HepG2 (cell line): ENCODE measurements around the gene FUT6. TPM values are rescaled to one million over a fixed set of nuclear protein-coding genes. Genes with fewer than 3 reads are reported as not detected.

ENCODE experiments used
- GLI4 ChIP-seq: sonication (generic); formaldehyde crosslinking; IDR thresholded peaks from 2 replicates; pipeline ENCODE4 v1.5.1; 2020; ENCODE audit warnings: missing genetic modification reagents, mild to moderate bottlenecking, moderate library complexity, borderline replicate concordance
- PPARG ChIP-seq: conservative IDR thresholded peaks from 2 replicates; pipeline ENCODE4 v1.6.1; 2016; ENCODE audit warnings: missing biosample characterization, missing genetic modification reagents
- SALL2 ChIP-seq: sonication (generic); formaldehyde crosslinking; IDR thresholded peaks from 2 replicates; pipeline ENCODE4 v1.8.1; 2023; ENCODE audit warnings: mild to moderate bottlenecking, missing genetic modification reagents, inconsistent platforms
- TCF7 ChIP-seq: sonication (generic); IDR thresholded peaks from 2 replicates; pipeline ENCODE4 v1.6.1; 2016; ENCODE audit warnings: antibody characterized with exemption, low read depth
- ZNF547 ChIP-seq: sonication (generic); formaldehyde crosslinking; IDR thresholded peaks from 2 replicates; pipeline ENCODE4 v1.5.1; 2020; ENCODE audit warnings: mild to moderate bottlenecking, missing genetic modification reagents
- ZNF557 ChIP-seq: sonication (generic); formaldehyde crosslinking; IDR thresholded peaks from 2 replicates; pipeline ENCODE4 v1.4.0; 2020; ENCODE audit warnings: missing genetic modification reagents
- ZNF577 ChIP-seq: sonication (generic); formaldehyde crosslinking; IDR thresholded peaks from 2 replicates; pipeline ENCODE4 v1.4.0; 2020; ENCODE audit warnings: mild to moderate bottlenecking, low read depth, missing genetic modification reagents, borderline replicate concordance
- ZNF709 ChIP-seq: sonication (generic); formaldehyde crosslinking; IDR thresholded peaks from 2 replicates; pipeline ENCODE4 v1.5.0; 2020; ENCODE audit warnings: mild to moderate bottlenecking, missing genetic modification reagents
- polyA plus RNA-seq, 8 experiments: library from polyadenylated mRNA; depleted of rRNA in 3 of 8; stranded (reverse) in 7 of 8; unstranded in 1 of 8; fragments of >200 nt; fragmentation: Illumina TruSeq in 4 of 8; extraction: Trizol in 4 of 8; gene quantifications; 2 replicates each; pipeline versions ENCODE4 v1.2.1 to v1.2.3, GENCODE V29; 2011 to 2016; ENCODE audit warnings: low read depth in 4 of 8, missing spikeins in 1 of 8, mixed read lengths in 1 of 8; ENCODE audit not compliant: insufficient read depth in 1 of 8
- total RNA-seq, 5 experiments: library from RNA; depleted of rRNA; stranded (reverse); fragments of >200 nt; fragmentation: Illumina TruSeq; extraction: Trizol; gene quantifications; 2 replicates each; pipeline ENCODE4 v1.2.3, GENCODE V29; 2016; ENCODE audit warnings: low read depth in 1 of 5
- TF ChIP-seq, protein P1 (sequence below): sonication (generic); formaldehyde crosslinking; IDR thresholded peaks from 2 replicates; pipeline ENCODE4 v1.5.0; 2020; ENCODE audit warnings: mild to moderate bottlenecking, missing genetic modification reagents, borderline replicate concordance
- TF ChIP-seq, protein P2 (sequence below): sonication (generic); formaldehyde crosslinking; IDR thresholded peaks from 2 replicates; pipeline ENCODE4 v1.4.0; 2020; ENCODE audit warnings: missing genetic modification reagents
- TF ChIP-seq, protein P3 (sequence below): sonication (generic); formaldehyde crosslinking; IDR thresholded peaks from 2 replicates; pipeline ENCODE4 v1.8.1; 2023; ENCODE audit warnings: mild to moderate bottlenecking, missing genetic modification reagents
- TF ChIP-seq, protein P4 (sequence below): sonication (generic); formaldehyde crosslinking; conservative IDR thresholded peaks from 2 replicates; pipeline ENCODE4 v1.5.0; 2020; ENCODE audit warnings: missing genetic modification reagents
- TF ChIP-seq, protein P5 (sequence below): IDR thresholded peaks from 2 replicates; pipeline ENCODE4 v1.6.1; 2016; ENCODE audit warnings: low read depth, borderline replicate concordance
- TF ChIP-seq, protein P6 (sequence below): sonication (generic); formaldehyde crosslinking; IDR thresholded peaks from 2 replicates; pipeline ENCODE4 v1.8.0; 2022; ENCODE audit warnings: missing genetic modification reagents, low read depth, mild to moderate bottlenecking, borderline replicate concordance

The FUT6 gene
- total and polyA plus RNA-seq, 2 of the 13 experiments (the other 11 are each of a cell fraction or from before 2014, with no cell fraction given): 8.2 to 27.7 TPM

DNA sequence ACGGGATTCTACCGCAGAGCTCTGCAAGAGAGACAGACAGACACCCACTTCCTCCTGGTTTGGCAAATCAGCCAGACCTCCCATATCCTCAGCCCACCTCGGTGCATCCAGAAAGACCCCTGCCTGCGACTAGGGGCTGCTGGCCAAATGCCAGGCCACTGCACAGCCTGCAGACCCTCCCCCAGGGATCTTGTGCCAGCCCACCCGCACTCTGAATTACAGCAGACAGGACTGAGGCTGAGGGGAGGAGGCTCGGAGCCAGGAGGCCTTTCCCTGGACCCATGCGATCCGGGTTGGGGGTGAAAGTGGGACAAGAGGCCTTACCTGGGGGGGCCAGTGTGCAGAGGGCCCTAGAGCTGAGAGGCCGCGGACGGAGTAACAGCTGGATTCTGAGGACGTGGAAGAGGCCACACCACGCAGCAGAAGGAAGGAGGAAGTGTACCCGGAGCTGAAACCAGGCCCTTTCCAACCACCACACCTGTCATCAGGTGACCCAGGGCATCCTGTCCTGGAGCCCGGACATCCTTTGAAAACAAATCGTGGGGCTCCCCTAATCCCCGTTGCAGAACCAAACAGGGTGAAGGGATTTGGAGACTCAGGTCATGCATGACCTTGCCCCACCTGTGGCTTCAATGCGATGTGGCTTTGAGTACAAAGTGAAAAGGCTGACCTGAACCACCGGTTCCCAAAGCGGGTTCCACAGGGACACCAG lies 993 bp downstream of the FUT6 start (continued):
- TF ChIP-seq, protein P1, sequence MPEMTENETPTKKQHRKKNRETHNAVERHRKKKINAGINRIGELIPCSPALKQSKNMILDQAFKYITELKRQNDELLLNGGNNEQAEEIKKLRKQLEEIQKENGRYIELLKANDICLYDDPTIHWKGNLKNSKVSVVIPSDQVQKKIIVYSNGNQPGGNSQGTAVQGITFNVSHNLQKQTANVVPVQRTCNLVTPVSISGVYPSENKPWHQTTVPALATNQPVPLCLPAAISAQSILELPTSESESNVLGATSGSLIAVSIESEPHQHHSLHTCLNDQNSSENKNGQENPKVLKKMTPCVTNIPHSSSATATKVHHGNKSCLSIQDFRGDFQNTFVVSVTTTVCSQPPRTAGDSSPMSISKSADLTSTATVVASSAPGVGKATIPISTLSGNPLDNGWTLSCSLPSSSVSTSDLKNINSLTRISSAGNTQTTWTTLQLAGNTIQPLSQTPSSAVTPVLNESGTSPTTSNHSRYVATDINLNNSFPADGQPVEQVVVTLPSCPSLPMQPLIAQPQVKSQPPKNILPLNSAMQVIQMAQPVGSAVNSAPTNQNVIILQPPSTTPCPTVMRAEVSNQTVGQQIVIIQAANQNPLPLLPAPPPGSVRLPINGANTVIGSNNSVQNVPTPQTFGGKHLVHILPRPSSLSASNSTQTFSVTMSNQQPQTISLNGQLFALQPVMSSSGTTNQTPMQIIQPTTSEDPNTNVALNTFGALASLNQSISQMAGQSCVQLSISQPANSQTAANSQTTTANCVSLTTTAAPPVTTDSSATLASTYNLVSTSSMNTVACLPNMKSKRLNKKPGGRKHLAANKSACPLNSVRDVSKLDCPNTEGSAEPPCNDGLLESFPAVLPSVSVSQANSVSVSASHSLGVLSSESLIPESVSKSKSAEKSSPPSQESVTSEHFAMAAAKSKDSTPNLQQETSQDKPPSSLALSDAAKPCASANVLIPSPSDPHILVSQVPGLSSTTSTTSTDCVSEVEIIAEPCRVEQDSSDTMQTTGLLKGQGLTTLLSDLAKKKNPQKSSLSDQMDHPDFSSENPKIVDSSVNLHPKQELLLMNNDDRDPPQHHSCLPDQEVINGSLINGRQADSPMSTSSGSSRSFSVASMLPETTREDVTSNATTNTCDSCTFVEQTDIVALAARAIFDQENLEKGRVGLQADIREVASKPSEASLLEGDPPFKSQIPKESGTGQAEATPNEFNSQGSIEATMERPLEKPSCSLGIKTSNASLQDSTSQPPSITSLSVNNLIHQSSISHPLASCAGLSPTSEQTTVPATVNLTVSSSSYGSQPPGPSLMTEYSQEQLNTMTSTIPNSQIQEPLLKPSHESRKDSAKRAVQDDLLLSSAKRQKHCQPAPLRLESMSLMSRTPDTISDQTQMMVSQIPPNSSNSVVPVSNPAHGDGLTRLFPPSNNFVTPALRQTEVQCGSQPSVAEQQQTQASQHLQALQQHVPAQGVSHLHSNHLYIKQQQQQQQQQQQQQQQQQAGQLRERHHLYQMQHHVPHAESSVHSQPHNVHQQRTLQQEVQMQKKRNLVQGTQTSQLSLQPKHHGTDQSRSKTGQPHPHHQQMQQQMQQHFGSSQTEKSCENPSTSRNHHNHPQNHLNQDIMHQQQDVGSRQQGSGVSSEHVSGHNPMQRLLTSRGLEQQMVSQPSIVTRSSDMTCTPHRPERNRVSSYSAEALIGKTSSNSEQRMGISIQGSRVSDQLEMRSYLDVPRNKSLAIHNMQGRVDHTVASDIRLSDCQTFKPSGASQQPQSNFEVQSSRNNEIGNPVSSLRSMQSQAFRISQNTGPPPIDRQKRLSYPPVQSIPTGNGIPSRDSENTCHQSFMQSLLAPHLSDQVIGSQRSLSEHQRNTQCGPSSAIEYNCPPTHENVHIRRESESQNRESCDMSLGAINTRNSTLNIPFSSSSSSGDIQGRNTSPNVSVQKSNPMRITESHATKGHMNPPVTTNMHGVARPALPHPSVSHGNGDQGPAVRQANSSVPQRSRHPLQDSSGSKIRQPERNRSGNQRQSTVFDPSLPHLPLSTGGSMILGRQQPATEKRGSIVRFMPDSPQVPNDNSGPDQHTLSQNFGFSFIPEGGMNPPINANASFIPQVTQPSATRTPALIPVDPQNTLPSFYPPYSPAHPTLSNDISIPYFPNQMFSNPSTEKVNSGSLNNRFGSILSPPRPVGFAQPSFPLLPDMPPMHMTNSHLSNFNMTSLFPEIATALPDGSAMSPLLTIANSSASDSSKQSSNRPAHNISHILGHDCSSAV: no peak
- TF ChIP-seq ZNF577 (CRISPR knock-in tag) (no peak), ZNF547 (CRISPR knock-in tag) (no peak; the same call in 1 of the 2 replicates), PPARG (CRISPR knock-in tag) (no peak), SALL2 (CRISPR knock-in tag) (0 out of 2 replicates have a peak, but pooled peaks have one; percentile 16), GLI4 (CRISPR knock-in tag) (no peak), ZNF557 (CRISPR knock-in tag) (no peak), TCF7 (no peak), ZNF709 (CRISPR knock-in tag) (no peak)
- TF ChIP-seq, protein P2, sequence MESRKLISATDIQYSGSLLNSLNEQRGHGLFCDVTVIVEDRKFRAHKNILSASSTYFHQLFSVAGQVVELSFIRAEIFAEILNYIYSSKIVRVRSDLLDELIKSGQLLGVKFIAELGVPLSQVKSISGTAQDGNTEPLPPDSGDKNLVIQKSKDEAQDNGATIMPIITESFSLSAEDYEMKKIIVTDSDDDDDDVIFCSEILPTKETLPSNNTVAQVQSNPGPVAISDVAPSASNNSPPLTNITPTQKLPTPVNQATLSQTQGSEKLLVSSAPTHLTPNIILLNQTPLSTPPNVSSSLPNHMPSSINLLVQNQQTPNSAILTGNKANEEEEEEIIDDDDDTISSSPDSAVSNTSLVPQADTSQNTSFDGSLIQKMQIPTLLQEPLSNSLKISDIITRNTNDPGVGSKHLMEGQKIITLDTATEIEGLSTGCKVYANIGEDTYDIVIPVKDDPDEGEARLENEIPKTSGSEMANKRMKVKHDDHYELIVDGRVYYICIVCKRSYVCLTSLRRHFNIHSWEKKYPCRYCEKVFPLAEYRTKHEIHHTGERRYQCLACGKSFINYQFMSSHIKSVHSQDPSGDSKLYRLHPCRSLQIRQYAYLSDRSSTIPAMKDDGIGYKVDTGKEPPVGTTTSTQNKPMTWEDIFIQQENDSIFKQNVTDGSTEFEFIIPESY (CRISPR knock-in tag): no peak
- TF ChIP-seq, protein P3, sequence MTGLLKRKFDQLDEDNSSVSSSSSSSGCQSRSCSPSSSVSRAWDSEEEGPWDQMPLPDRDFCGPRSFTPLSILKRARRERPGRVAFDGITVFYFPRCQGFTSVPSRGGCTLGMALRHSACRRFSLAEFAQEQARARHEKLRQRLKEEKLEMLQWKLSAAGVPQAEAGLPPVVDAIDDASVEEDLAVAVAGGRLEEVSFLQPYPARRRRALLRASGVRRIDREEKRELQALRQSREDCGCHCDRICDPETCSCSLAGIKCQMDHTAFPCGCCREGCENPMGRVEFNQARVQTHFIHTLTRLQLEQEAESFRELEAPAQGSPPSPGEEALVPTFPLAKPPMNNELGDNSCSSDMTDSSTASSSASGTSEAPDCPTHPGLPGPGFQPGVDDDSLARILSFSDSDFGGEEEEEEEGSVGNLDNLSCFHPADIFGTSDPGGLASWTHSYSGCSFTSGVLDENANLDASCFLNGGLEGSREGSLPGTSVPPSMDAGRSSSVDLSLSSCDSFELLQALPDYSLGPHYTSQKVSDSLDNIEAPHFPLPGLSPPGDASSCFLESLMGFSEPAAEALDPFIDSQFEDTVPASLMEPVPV (CRISPR knock-in tag): peak; percentile 21; the same call in 1 of the 2 replicates
- TF ChIP-seq, protein P4, sequence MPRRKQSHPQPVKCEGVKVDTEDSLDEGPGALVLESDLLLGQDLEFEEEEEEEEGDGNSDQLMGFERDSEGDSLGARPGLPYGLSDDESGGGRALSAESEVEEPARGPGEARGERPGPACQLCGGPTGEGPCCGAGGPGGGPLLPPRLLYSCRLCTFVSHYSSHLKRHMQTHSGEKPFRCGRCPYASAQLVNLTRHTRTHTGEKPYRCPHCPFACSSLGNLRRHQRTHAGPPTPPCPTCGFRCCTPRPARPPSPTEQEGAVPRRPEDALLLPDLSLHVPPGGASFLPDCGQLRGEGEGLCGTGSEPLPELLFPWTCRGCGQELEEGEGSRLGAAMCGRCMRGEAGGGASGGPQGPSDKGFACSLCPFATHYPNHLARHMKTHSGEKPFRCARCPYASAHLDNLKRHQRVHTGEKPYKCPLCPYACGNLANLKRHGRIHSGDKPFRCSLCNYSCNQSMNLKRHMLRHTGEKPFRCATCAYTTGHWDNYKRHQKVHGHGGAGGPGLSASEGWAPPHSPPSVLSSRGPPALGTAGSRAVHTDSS (CRISPR knock-in tag): no peak
- TF ChIP-seq, protein P5, sequence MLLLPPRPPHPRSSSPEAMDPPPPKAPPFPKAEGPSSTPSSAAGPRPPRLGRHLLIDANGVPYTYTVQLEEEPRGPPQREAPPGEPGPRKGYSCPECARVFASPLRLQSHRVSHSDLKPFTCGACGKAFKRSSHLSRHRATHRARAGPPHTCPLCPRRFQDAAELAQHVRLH (CRISPR knock-in tag): no peak
- TF ChIP-seq, protein P6, sequence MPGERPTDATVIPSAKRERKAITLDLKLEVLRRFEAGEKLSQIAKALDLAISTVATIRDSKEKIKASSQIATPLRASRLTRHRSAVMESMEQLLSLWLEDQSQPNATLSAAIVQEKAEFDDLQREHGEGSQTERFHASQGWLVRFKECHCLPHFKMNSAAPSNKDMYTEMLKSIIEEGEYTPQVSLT (CRISPR knock-in tag): no peak
